ENCODE results near the gene CRACDL.

DNA sequence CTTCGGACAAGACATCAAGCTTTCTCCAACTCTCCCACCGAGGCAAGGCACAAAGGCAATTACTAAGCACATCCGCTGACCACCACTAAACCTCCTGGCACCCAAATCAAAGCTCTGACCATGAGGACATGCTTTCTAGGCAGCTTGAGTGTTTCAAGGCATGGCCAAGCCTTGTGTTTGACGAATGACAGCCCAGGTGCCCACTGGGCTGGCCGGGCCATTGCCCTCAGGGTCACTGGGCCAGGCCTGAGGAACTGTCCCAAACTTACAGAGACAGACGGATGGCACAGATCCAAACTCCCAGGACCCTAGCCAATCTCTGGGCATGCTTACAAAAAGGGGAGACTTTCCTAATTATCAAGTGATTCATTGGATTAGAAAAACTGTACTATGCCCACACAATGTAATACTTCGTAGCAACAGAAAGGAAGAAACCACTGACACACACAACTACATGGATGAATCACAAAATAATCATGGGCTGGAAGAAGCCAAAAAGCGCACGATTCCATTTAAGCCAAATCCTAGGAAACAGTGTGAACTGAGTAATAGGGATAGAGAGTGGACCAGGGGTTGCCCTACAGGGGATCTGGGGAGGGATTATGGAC, 20.2 kb downstream of the CRACDL start:
- TF ChIP-seq, protein P1, sequence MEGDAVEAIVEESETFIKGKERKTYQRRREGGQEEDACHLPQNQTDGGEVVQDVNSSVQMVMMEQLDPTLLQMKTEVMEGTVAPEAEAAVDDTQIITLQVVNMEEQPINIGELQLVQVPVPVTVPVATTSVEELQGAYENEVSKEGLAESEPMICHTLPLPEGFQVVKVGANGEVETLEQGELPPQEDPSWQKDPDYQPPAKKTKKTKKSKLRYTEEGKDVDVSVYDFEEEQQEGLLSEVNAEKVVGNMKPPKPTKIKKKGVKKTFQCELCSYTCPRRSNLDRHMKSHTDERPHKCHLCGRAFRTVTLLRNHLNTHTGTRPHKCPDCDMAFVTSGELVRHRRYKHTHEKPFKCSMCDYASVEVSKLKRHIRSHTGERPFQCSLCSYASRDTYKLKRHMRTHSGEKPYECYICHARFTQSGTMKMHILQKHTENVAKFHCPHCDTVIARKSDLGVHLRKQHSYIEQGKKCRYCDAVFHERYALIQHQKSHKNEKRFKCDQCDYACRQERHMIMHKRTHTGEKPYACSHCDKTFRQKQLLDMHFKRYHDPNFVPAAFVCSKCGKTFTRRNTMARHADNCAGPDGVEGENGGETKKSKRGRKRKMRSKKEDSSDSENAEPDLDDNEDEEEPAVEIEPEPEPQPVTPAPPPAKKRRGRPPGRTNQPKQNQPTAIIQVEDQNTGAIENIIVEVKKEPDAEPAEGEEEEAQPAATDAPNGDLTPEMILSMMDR (IDR thresholded peaks at IDR 0.05; ENCODE audit: insufficient read depth, low read length): no peak
- TF ChIP-seq POLR2AphosphoS5 (IDR thresholded peaks at IDR 0.05; ENCODE audit: low read depth): no peak
